GM18873 (cell line): ENCODE data around the gene NIT2.
"Not testable (repeated sequence)": the region's sequence is repeated elsewhere in the genome, so short reads cannot be mapped to it uniquely, and the experiment has no call there.

Experiments used
- ATAC-seq: cut with Tn5 transposase; IDR thresholded peaks from one replicate; pipeline ENCODE4 v1.9.1; 2021; ENCODE audit warnings: mild to moderate bottlenecking, moderate library complexity, moderate number of reproducible peaks; ENCODE audit not compliant: unreplicated experiment, low FRiP score

The NIT2 gene

DNA sequence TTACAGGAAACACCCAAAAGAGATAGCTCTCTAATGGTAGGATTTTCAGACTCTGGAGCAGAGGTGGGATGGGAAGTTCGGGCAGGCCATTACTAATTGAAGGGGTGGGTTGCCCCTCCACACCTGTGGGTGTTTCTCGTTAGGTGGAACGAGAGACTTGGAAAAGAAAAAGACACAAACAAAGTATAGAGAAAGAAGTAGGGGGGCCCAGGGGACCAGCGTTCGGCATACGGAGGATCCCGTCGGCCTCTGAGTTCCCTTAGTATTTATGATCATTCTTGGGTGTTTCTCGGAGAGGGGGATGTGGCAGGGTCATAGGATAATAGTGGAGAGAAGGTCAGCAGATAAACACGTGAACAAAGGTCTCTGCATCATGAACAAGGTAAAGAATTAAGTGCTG is 1.7 kb downstream of the NIT2 start:
- not testable (repeated sequence) for ATAC-seq

GRCh38 chr3:100338911-100339310 is 4.4 kb downstream of the NIT2 start:
- ATAC-seq = no peak

DNA sequence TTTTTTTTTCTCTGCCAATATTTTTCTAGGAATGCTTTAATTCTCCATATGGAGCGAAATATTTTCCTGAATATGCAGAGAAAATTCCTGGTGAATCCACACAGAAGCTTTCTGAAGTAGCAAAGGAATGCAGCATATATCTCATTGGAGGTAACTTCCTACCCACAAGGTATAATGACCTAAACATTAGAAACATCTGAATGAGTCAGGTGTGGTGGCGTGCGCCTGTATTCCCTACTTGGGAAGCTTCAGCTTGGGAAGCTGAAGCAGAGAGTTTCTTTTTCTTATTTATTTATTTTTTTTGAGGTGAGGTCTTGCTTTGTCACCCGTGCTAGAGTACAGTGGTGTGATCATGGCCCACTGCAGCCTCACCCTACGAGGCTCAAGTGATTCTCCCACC is 5.2 kb downstream of the NIT2 start:
- ATAC-seq = no peak

- no peak for ATAC-seq
These were observed 6.0 kb downstream of the NIT2 start for GRCh38 chr3:100340527-100340926.

GRCh38 chr3:100348727-100349126 is 14.2 kb downstream of the NIT2 start:
- ATAC-seq = no peak

DNA sequence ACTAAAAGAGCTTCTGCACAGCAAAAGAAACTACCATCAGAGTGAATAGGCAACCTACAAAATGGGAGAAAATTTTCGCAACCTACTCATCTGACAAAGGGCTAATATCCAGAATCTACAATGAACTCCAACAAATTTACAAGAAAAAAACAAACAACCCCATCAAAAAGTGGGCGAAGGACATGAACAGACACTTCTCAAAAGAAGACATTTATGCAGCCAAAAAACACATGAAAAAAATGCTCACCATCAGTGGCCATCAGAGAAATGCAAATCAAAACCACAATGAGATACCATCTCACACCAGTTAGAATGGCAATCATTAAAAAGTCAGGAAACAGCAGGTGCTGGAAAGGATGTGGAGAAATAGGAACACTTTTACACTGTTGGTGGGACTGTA is 17.2 kb downstream of the NIT2 start:
- not testable (repeated sequence) for ATAC-seq

- no peak for ATAC-seq
These were observed 18.0 kb downstream of the NIT2 start for GRCh38 chr3:100352296-100353231.

GRCh38 chr3:100354850-100355249 is 20.3 kb downstream of the NIT2 start:
- ATAC-seq = no peak

GRCh38 chr3:100358413-100358812 is 23.9 kb downstream of the NIT2 start:
- no peak for ATAC-seq

DNA sequence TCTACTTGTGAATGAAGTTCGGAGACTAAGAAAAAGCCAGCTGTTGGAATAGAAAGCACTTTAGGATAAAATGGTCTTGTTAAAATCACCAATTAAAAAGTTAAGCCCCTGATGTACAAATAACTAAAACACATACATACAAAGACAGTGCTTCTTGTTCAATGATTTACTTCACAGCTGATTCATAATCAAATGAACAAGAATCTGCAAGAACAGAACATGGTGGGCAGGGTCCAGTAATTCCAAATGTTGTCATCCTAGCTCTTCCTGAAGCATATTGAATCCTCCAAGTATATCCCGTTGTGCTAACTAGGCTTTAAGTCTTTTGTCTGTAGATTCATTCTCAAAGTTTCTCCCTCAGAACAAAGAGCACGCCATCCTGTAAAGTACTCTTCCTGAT is 24.5 kb downstream of the NIT2 start:
- no peak for ATAC-seq

GRCh38 chr3:100360757-100361496 is 26.4 kb downstream of the NIT2 start:
- ATAC-seq = no peak

DNA sequence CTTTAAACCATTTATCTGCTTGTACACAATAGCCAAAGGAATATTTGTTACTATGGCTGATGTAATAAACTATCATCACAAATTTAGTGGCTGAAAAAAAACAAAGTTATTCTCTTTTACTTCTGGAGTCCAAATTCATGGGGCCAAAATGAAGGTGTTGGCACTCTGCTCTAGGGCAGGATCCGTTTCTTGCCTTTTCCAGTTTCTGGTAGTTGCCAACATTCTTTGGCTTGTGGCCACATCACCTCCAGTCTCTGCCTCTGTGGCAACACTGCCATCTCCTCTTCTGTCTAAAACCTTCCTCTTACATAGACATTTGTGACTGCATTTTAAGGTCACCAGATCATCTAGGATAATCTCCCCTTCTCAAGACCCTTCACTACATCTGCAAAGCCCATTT is 27.3 kb downstream of the NIT2 start:
- no peak for ATAC-seq

DNA sequence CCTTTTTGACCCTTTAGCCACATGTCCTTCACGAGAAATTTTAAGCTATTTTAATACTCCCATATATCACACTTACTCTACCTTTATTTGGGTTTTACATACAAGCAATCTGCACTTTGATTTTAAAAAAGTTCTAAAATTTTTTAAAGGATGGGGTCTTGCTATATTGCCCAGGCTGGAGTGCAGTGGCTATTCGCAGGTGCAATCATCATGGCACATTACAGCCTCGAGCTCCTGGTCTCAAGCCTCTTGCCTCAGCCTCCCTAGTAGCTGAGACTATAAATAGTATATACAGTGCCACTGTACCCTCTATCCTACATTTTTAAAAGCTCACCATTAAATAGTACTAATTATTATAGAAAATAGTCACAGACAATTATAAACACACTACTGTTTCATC is 29.9 kb downstream of the NIT2 start:
- ATAC-seq = no peak

DNA sequence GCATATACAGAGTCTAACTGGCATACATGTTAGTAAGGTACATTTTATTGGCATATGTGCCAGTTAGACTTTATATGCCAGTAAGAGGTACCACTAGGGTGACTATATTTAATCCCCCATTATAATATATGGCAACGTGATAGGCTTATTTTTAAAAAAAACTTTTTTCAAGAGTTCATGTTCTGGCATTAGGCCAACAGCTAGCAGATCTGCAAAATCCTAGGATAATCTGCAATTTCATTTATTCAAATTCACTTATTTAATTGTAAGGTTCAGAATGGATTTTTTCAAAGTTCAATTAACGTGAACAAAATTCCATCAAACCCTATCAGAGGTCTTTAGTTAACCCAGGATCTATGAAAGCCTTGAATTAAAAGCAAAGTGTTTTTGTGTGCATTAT is 31.9 kb downstream of the NIT2 start:
- no peak for ATAC-seq

- ATAC-seq = no peak
These were observed 33.9 kb downstream of the NIT2 start for GRCh38 chr3:100368441-100368840.

- no peak for ATAC-seq
These were observed 36.2 kb downstream of the NIT2 start for GRCh38 chr3:100370756-100371155.

GRCh38 chr3:100374521-100374920 is 40.0 kb downstream of the NIT2 start:
- ATAC-seq = no peak

- ATAC-seq = no peak
These were observed 41.7 kb downstream of the NIT2 start for GRCh38 chr3:100376301-100376700.

- ATAC-seq = no peak
These were observed 50.4 kb downstream of the NIT2 start for GRCh38 chr3:100384733-100385525.

- no peak for ATAC-seq
These were observed 52.0 kb downstream of the NIT2 start for GRCh38 chr3:100386437-100387074.
